Gastrocnemius medialis (tissue), 4 donors: ENCODE measurements around the gene OXT. TPM values are rescaled to one million over a fixed set of nuclear protein-coding genes. Genes with fewer than 3 reads are reported as not detected.
A peak's percentile ranks its signal among the peaks of the same experiment; 100 is the strongest.

Experiments used
- ATAC-seq, 2 donors: fragments of 150-250 bp; one replicate each; pipeline ENCODE4 v1.9.1; 2016
- DNase-seq, 2 donors: peaks; one replicate each; pipeline ENCODE4 v3.0.0-alpha.2; 2019
- H3K27ac ChIP-seq, 4 donors: fragments of 200-600 bp; sonication (generic); 1 replicate in 1 of 4; 2 replicates in 3 of 4; pipeline ENCODE4 v1.5.1; 2016 to 2018; ENCODE audit warnings: mild to moderate bottlenecking in 2 of 4, moderate library complexity in 1 of 4
- H3K27me3 ChIP-seq, 3 donors: fragments of 200-600 bp; sonication (generic) in 2 of 3; 1 replicate in 1 of 3; 2 replicates in 2 of 3; pipeline versions ENCODE4 v1.5.1 to v1.6.0; 2016 to 2019; ENCODE audit warnings: mild to moderate bottlenecking in 1 of 3, moderate library complexity in 1 of 3
- H3K36me3 ChIP-seq, 2 donors: fragments of 200-600 bp; sonication (generic) in 1 of 2; one replicate each; pipeline ENCODE4 v1.5.1; 2017 to 2018
- H3K4me1 ChIP-seq, 2 donors: fragments of 200-600 bp; sonication (generic) in 1 of 2; one replicate each; pipeline ENCODE4 v1.5.1; 2016 to 2017; ENCODE audit warnings: mild to moderate bottlenecking in 2 of 2
- H3K4me3 ChIP-seq, 4 donors: fragments of 200-600 bp; sonication (generic) in 3 of 4; 1 replicate in 1 of 4; 2 replicates in 3 of 4; pipeline ENCODE4 v1.5.1; 2016 to 2019; ENCODE audit warnings: mild to moderate bottlenecking in 2 of 4
- H3K9me3 ChIP-seq, 3 donors: fragments of 200-600 bp; sonication (generic) in 2 of 3; 1 replicate in 1 of 3; 2 replicates in 2 of 3; pipeline ENCODE4 v1.5.1; 2016 to 2019
- POLR2A ChIP-seq, 2 donors: fragments of 450-650 bp; IDR thresholded peaks; one replicate each; pipeline ENCODE4 v1.6.1; 2017; ENCODE audit warnings: antibody characterized with exemption in 2 of 2, mild to moderate bottlenecking in 2 of 2, moderate library complexity in 2 of 2
- in situ Hi-C, 4 donors: fragments of 200-750 bp; cut with MboI; loops; one replicate each; pipeline versions ENCODE4 v1.15.0 to v1.8.0; 2017; ENCODE audit warnings: low sequenced_read_pairs in 4 of 4
- intact Hi-C: fragments of 100-400 bp; cut with DNase I; formaldehyde crosslinking; loops from one replicate; pipeline ENCODE4 v1.15.1; 2023; ENCODE audit warnings: low total_unique reads
- total RNA-seq, 4 donors: library from RNA; depleted of rRNA; stranded (reverse); fragments of >200 nt; gene quantifications; one replicate each; pipeline versions ENCODE4 v1.1.0 to v1.2.3, GENCODE V29; 2016
- TF ChIP-seq, protein P1 (sequence below), 5 experiments: fragments of 450-650 bp in 3 of 5; fragments of 200-600 bp in 2 of 5; sonication (generic) in 2 of 5; IDR thresholded peaks in 4 of 5; conservative IDR thresholded peaks in 1 of 5; 1 replicate in 4 of 5; 2 replicates in 1 of 5; pipeline ENCODE4 v1.5.1; 2016 to 2019; ENCODE audit warnings: antibody characterized with exemption in 5 of 5, mild to moderate bottlenecking in 3 of 5, moderate library complexity in 3 of 5

Gene OXT
- total RNA-seq, 4 donors from 2014 or later: 2.2 TPM; not detected in 3

DNA sequence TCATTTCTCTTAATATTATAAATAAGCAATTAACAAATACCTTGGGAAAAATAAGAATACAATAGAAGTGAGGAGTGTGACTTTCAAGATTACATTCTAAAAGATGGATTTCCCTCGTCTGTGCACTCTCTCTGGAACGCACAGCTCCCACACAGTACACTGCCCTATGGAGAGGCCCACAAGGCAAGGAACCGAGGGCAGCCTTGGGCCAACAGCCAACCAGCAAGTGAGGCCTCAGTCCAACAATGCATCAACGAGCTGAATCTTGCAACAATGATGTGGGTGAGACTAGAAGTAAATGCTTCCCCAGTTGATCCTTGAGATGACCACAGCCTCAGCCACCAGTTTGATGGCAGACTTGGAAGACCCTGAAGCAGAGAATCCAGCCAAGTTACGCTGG lies 47.6 kb downstream of the OXT start:
- Histone ChIP-seq H3K4me1 (peaks cover 22 to 31% of the 10 kb centered on the region in 2 donors), H3K27me3 (no peaks in the 10 kb centered on the region), H3K4me3 (no peak overlapping the region), H3K9me3 (no peaks in the 10 kb centered on the region), H3K27ac (peak overlapping the region; percentile 15 to 75 (median 42)), H3K36me3 (peaks cover 0 to 24% of the 10 kb centered on the region in 2 donors)
- no peak for DNase-seq
- no peak for ATAC-seq
- TF ChIP-seq, protein P1, sequence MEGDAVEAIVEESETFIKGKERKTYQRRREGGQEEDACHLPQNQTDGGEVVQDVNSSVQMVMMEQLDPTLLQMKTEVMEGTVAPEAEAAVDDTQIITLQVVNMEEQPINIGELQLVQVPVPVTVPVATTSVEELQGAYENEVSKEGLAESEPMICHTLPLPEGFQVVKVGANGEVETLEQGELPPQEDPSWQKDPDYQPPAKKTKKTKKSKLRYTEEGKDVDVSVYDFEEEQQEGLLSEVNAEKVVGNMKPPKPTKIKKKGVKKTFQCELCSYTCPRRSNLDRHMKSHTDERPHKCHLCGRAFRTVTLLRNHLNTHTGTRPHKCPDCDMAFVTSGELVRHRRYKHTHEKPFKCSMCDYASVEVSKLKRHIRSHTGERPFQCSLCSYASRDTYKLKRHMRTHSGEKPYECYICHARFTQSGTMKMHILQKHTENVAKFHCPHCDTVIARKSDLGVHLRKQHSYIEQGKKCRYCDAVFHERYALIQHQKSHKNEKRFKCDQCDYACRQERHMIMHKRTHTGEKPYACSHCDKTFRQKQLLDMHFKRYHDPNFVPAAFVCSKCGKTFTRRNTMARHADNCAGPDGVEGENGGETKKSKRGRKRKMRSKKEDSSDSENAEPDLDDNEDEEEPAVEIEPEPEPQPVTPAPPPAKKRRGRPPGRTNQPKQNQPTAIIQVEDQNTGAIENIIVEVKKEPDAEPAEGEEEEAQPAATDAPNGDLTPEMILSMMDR (IDR thresholded peaks at IDR 0.05 in 4 of 5, conservative IDR thresholded peaks at IDR 0.05 in 1 of 5): no peak
- TF ChIP-seq POLR2A (IDR thresholded peaks at IDR 0.05): no peak
- in situ Hi-C loops (loop anchor here in 2 of 4 donors (5.0 to 10.0 kb wide), 2 partner anchors 64 to 67 kb away; no protein-coding TSS in a partner anchor), intact Hi-C loops (loop anchor here (5.0 kb wide), 1 partner anchor 198 kb away; no protein-coding TSS in a partner anchor)

DNA sequence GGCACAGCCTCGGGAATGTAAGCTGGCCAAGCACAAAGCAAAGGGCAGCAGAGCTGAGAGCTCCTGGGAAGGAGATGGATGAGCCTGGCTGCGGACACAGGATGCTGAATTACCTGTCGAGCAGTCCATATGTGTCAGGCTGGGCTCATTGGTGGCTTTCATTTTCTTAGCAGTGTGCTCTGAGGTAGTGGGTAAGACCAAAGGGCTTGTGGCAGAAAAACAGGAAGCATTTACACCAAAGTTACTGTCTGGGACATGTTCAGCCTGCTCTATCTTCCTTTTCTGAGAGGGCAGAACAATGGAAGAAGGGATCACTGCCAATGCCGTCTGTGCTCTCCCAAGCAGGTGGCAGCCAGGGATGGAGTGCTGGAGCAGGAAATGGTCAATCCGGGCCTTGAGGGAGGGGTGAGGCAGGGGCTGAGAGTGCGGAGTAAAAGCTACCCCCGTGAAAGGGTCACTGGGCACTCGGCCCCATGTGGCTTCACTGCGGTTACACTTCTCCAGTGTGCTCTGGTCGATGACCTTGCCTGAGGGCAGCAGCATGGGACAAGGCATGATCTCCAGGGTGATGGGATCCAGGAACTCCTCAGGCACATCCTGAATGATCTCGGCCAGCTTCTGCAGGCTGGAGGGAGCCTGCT lies 50.0 kb downstream of the OXT start:
- DNase-seq (peak in 1 of 2 donors; percentile 15), ATAC-seq (no peak)
- H3K4me3 ChIP-seq: no peak overlapping the region
- H3K4me1 ChIP-seq: peaks cover 19 to 26% of the 10 kb centered on the region in 2 donors
- H3K27me3 ChIP-seq: no peaks in the 10 kb centered on the region
- peak overlapping the region; percentile 70 to 86 (median 82) for H3K27ac ChIP-seq
- H3K36me3 ChIP-seq: peaks cover 0 to 19% of the 10 kb centered on the region in 2 donors
- TF ChIP-seq, protein P1 (IDR thresholded peaks at IDR 0.05 in 4 of 5, conservative IDR thresholded peaks at IDR 0.05 in 1 of 5): no peak
- TF ChIP-seq POLR2A (IDR thresholded peaks at IDR 0.05): no peak
- in situ Hi-C loops (no loop called here), intact Hi-C loops (loop anchor here (5.0 kb wide), 1 partner anchor 101 kb away; no protein-coding TSS in a partner anchor)
- H3K9me3 ChIP-seq: no peaks in the 10 kb centered on the region

Other genes with a start within 250 kb of the OXT start
- 1 to 10 TPM; 2.6 to 9.3 (median 5.7) TPM for gene PCED1A, start 231.0 kb upstream of the OXT start, total RNA-seq
- 10 to 100 TPM; 17.3 to 26.4 (median 21.6) TPM for gene VPS16, start 230.9 kb upstream of the OXT start, total RNA-seq
- 10 to 100 TPM; 18.9 to 32.5 (median 27.3) TPM for gene PTPRA, start 198.1 kb upstream of the OXT start, total RNA-seq
- gene GNRH2, start 28.0 kb upstream of the OXT start, total RNA-seq: not detected
- gene MRPS26, start 25.6 kb upstream of the OXT start, total RNA-seq: 10 to 100 TPM; 58.7 to 69.8 (median 62.8) TPM
- gene AVP, start 13.1 kb downstream of the OXT start, total RNA-seq: not detected
- 10 to 100 TPM; 38.8 to 58.7 (median 49.3) TPM for gene FASTKD5, start 88.2 kb downstream of the OXT start, total RNA-seq
- gene UBOX5, start 88.2 kb downstream of the OXT start, total RNA-seq: 10 to 100 TPM; 14.6 to 17.1 (median 15.5) TPM
- 10 to 100 TPM; 15.3 to 33.4 (median 18.9) TPM for gene LZTS3, start 101.9 kb downstream of the OXT start, total RNA-seq
- 10 to 100 TPM; 55.2 to 75.7 (median 64.7) TPM for gene DDRGK1, start 133.1 kb downstream of the OXT start, total RNA-seq
- 10 to 100 TPM; 27.2 to 59.5 (median 34.0) TPM for gene ITPA, start 137.9 kb downstream of the OXT start, total RNA-seq
- gene SLC4A11, start 167.6 kb downstream of the OXT start, total RNA-seq: 1 to 10 TPM; 2.0 to 3.3 (median 2.3) TPM